ENCODE results near the gene LZTFL1.

- TF ChIP-seq CTCF (IDR thresholded peaks at IDR 0.05) (no peak), POLR2A (IDR thresholded peaks at IDR 0.05) (no peak)
These were observed 47.4 kb upstream of the LZTFL1 start for GRCh38 chr3:45889337-45889736.
